HUES6 (cell line): Measurements from ENCODE around the gene DPAGT1.

Experiments used
- H3K27ac ChIP-seq: 2 replicates; pipeline ENCODE4 v1.7.0; 2013; ENCODE audit warnings: low read depth, mild to moderate bottlenecking, low read length, inconsistent platforms
- H3K27me3 ChIP-seq: 2 replicates; pipeline ENCODE4 v1.6.1; 2013; ENCODE audit warnings: low read length; ENCODE audit not compliant: control insufficient read depth, insufficient read depth
- H3K36me3 ChIP-seq: 2 replicates; pipeline ENCODE4 v1.6.1; 2013; ENCODE audit warnings: low read length; ENCODE audit not compliant: control insufficient read depth, insufficient read depth
- H3K4me1 ChIP-seq: 2 replicates; pipeline ENCODE4 v1.6.1; 2013; ENCODE audit warnings: low read length; ENCODE audit not compliant: control insufficient read depth, insufficient read depth
- H3K4me3 ChIP-seq: 2 replicates; pipeline ENCODE4 v1.5.1; 2013; ENCODE audit warnings: low read depth, low read length
- H3K9ac ChIP-seq: one replicate; pipeline ENCODE4 v1.6.1; 2013; ENCODE audit warnings: mild to moderate bottlenecking, low read length
- H3K9me3 ChIP-seq: 2 replicates; pipeline ENCODE4 v1.6.1; 2013; ENCODE audit warnings: low read depth, low read length; ENCODE audit not compliant: control insufficient read depth, insufficient read depth

The DPAGT1 gene

DNA sequence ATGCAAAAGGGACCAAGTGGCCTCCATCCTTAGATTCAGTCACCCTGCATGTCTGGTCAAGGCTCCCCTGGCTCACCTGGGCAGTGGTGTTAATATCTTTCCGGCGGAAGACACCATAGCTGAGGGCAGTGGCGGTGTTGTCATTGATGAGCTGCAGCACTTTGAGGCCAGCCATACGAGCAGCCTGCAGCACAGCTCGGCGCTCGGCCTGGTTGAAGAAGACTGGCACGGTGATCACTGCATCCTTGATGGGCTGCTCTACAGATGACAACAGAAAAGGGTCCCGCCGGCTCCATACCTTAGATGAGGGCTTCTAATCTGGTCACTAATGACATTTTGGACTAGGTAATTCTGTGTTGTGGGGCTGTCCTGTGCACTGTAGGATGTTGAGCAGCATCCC lies 47.2 kb downstream of the DPAGT1 start:
- H3K4me1 ChIP-seq = peaks cover 6% of the 10 kb centered on the region
- no peak overlapping the region for H3K9ac ChIP-seq
- H3K27me3 ChIP-seq = no peaks in the 10 kb centered on the region
- peaks cover 64% of the 10 kb centered on the region for H3K36me3 ChIP-seq
- no peak overlapping the region for H3K27ac ChIP-seq
- no peaks in the 10 kb centered on the region for H3K9me3 ChIP-seq
- H3K4me3 ChIP-seq = no peak overlapping the region

DNA sequence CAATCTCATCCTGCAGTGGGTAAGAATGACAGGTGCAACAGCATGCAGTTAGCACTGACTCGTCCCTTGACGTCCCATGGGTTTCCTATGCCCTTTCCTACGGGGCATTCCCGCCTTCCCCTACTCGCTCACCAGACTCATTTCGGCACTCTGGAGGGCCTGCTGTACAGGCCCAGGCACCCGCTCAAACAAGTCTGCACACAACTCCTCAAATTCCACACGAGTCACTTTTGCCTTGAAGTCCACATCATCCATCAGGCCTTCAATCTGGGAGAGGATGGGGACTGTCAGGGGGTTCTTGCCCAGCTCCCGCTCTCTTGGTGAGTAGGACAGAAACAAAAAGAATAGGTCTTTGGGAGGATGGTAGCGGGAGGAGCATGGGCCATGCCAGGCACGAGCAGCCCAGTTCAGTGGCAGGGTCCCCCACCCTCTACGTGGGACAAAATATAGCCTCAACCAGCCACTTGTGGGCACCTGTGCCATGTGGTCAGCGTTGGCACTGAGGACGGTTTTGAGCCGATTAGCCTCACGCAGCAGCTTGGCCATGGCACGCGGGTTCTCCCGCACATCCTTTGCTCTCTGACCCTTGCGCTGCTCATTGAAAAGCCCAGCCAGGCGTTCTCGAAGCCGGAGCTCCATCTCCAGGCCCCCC lies 49.4 kb downstream of the DPAGT1 start:
- peaks cover 6% of the 10 kb centered on the region for H3K4me1 ChIP-seq
- no peaks in the 10 kb centered on the region for H3K9me3 ChIP-seq
- H3K36me3 ChIP-seq = peaks cover 85% of the 10 kb centered on the region
- H3K27me3 ChIP-seq = no peaks in the 10 kb centered on the region
- no peak overlapping the region for H3K9ac ChIP-seq
- no peak overlapping the region for H3K4me3 ChIP-seq
- no peak overlapping the region for H3K27ac ChIP-seq

DNA sequence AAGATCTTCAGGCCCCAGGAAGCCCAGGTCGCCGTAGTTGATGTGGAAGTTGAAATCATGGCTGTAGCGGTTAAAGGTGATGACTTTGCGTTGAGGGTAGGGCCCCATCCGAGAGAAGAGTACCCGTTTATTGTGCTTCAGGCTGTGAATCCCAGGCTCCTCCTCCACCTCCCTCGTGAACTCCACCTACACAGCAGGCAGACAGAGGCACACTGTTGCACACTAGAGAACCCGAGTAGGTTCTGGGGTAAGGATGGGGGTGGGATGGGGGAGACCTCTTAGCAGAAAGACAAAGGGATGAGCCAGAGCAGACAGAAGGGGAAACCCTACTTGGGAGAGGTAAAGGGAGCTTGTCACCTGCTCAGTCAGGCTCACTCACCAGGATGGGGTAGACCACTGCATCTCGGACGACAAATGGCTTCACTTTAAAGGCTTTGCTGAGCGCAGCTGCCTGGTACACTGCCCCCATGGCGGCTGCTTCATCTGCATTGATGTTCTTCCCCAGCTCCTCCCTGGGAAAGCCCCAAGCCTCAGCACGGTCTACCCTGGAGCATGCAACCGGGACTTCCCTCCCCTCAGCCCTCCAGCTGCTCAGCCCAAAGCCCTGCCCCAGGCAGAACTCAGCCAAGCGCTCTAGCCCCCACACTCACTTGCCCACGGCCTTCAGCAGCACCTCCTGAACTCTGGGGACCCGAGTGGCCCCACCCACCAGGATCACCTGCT lies 50.1 kb downstream of the DPAGT1 start:
- Histone ChIP-seq H3K36me3 (peaks cover 92% of the 10 kb centered on the region), H3K27me3 (no peaks in the 10 kb centered on the region), H3K4me1 (peaks cover 6% of the 10 kb centered on the region), H3K27ac (no peak overlapping the region), H3K4me3 (no peak overlapping the region), H3K9me3 (no peaks in the 10 kb centered on the region), H3K9ac (no peak overlapping the region)

DNA sequence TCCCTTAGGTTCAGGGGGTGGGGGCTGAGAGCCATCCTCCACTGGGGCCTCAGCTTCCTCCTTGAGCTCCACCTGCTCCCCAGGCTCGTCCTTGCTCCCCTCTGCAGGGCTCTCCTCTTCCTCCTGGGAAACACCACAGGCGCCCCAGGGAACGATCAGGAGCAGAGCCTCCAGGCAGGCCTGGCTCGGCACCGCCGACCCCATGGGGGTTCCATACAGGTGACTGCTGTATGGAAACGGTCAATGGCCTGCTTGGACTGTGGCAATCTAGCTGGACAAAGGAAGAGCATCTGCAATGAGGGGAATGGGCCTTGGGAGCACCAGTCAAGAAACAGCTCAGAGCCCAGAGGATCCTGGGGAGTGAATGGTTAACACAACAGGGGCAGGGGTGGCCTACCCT lies 52.6 kb downstream of the DPAGT1 start:
- Histone ChIP-seq H3K9me3 (no peaks in the 10 kb centered on the region), H3K36me3 (peaks cover 96% of the 10 kb centered on the region), H3K9ac (no peak overlapping the region), H3K27me3 (no peaks in the 10 kb centered on the region), H3K27ac (no peak overlapping the region), H3K4me1 (no peaks in the 10 kb centered on the region), H3K4me3 (no peak overlapping the region)

DNA sequence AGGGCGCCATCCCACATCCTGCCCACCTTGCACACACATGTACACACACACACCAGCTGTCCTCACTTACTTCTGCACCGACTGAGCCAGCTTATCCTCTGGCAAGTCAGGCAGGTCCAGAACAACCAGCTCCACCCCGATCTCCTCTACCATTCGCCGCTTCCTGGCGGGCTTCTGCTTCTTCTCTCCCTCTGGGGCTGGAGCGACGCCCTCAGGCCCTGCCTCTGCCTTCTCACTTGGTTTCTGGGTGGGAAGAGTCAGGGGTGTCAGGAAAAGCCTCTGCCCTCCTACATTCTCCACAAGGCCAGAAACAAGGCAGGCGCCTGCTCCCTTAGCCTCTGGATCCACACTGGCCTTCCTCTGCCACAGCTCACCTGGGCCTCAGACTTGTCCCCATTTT lies 53.0 kb downstream of the DPAGT1 start:
- H3K9me3 ChIP-seq = no peaks in the 10 kb centered on the region
- H3K9ac ChIP-seq = no peak overlapping the region
- H3K27ac ChIP-seq = no peak overlapping the region
- no peaks in the 10 kb centered on the region for H3K4me1 ChIP-seq
- H3K27me3 ChIP-seq = no peaks in the 10 kb centered on the region
- H3K36me3 ChIP-seq = peaks cover 92% of the 10 kb centered on the region
- no peak overlapping the region for H3K4me3 ChIP-seq

DNA sequence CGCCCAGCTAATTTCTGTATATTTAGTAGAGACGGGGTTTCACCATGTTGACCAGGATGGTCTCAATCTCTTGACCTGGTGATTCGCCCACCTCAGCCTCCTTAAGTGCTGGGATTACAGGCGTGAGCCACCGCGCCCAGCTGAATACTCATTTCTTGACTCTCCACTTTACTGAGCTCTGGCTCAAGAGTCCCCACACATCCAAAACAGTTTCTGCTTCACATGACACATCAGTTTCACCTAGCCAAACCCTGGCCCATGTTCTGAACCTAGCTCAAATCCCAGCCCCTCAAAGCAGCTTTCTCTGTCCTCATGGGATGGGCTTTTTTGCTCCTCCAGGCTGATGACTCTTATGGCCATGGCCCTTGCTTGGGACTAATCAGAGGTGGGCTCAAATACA lies 54.4 kb downstream of the DPAGT1 start:
- peaks cover 78% of the 10 kb centered on the region for H3K36me3 ChIP-seq
- H3K27me3 ChIP-seq = no peaks in the 10 kb centered on the region
- no peak overlapping the region for H3K9ac ChIP-seq
- no peaks in the 10 kb centered on the region for H3K9me3 ChIP-seq
- no peaks in the 10 kb centered on the region for H3K4me1 ChIP-seq
- H3K27ac ChIP-seq = no peak overlapping the region
- no peak overlapping the region for H3K4me3 ChIP-seq
